BLaER1 treated with 17β-estradiol and CSF1 and Interleukin-3, amounts not matched to agents 10 nM and 100 nM (cell line): ENCODE results near the gene MC2R.
A peak's percentile ranks its signal among the peaks of the same experiment; 100 is the strongest.

Source experiments
- H3K27ac ChIP-seq, 11 experiments: shearing (Covaris generic); formaldehyde crosslinking; 2 replicates each; pipeline ENCODE4 v1.8.1; 2022
- H3K27me3 ChIP-seq, 11 experiments: shearing (Covaris generic); formaldehyde crosslinking; 2 replicates each; pipeline ENCODE4 v1.8.1; 2022
- H3K36me3 ChIP-seq, 11 experiments: shearing (Covaris generic); formaldehyde crosslinking; 2 replicates each; pipeline ENCODE4 v1.8.1; 2022
- H3K4me1 ChIP-seq, 10 experiments: shearing (Covaris generic); formaldehyde crosslinking; 2 replicates each; pipeline ENCODE4 v1.8.1; 2022
- H3K4me2 ChIP-seq, 11 experiments: shearing (Covaris generic); formaldehyde crosslinking; 2 replicates each; pipeline ENCODE4 v1.8.1; 2022
- H3K4me3 ChIP-seq, 10 experiments: shearing (Covaris generic); formaldehyde crosslinking; 2 replicates each; pipeline ENCODE4 v1.8.1; 2022
- H3K9ac ChIP-seq, 11 experiments: shearing (Covaris generic); formaldehyde crosslinking; 2 replicates each; pipeline ENCODE4 v1.8.1; 2022
- H3K9me3 ChIP-seq, 11 experiments: shearing (Covaris generic); formaldehyde crosslinking; replicated peaks in 1 of 11; 2 replicates each; pipeline ENCODE4 v1.8.1; 2022
- H4K20me1 ChIP-seq, 11 experiments: shearing (Covaris generic); formaldehyde crosslinking; 2 replicates each; pipeline ENCODE4 v1.8.1; 2022
- Cebpa-rat ChIP-seq, 11 experiments: shearing (Covaris generic); IDR thresholded peaks; 2 replicates each; pipeline ENCODE4 v1.8.1; 2022

Gene MC2R

GRCh38 chr18:13849791-13850190 is 65.5 kb downstream of the MC2R start:
- no peak overlapping the region for H3K27ac ChIP-seq
- no peak overlapping the region for H3K4me3 ChIP-seq
- TF ChIP-seq Cebpa-rat (IDR thresholded peaks at IDR 0.05), result no peak
- H3K4me2 ChIP-seq, result no peak overlapping the region
- H3K27me3 ChIP-seq, result no peaks in the 10 kb centered on the region
- no peaks in the 10 kb centered on the region for H3K36me3 ChIP-seq
- H3K9me3 ChIP-seq, result peaks cover 29 to 44% (median 36%) of the 10 kb centered on the region in 11 experiments
- H3K9ac ChIP-seq, result no peak overlapping the region
- H4K20me1 ChIP-seq, result no peaks in the 10 kb centered on the region
- peaks cover 0 to 17% (median 14%) of the 10 kb centered on the region in 10 experiments; a peak in 17 of 20 replicates for H3K4me1 ChIP-seq

- peak in 3 of 11 experiments; percentile 12 to 82 (median 53); a peak in 4 of 22 replicates for TF ChIP-seq Cebpa-rat (IDR thresholded peaks at IDR 0.05)
- no peaks in the 10 kb centered on the region for H3K36me3 ChIP-seq
Observed at GRCh38 chr18:13836559-13836958, 78.8 kb downstream of the MC2R start.

GRCh38 chr18:13835202-13835601 is 80.1 kb downstream of the MC2R start:
- peaks cover 0 to 9% (median 4%) of the 10 kb centered on the region in 11 experiments; a peak in 7 of 22 replicates for H3K9me3 ChIP-seq
- no peaks in the 10 kb centered on the region for H4K20me1 ChIP-seq
- no peak overlapping the region for H3K9ac ChIP-seq
- H3K4me2 ChIP-seq, result no peak overlapping the region
- TF ChIP-seq Cebpa-rat (IDR thresholded peaks at IDR 0.05), result no peak
- no peaks in the 10 kb centered on the region for H3K27me3 ChIP-seq
- no peaks in the 10 kb centered on the region for H3K36me3 ChIP-seq
- H3K4me3 ChIP-seq, result no peak overlapping the region
- no peaks in the 10 kb centered on the region for H3K4me1 ChIP-seq
- no peak overlapping the region for H3K27ac ChIP-seq

More at GRCh38 chr18:13836559-13836958, 78.8 kb downstream of the MC2R start:
- Histone ChIP-seq H3K9ac (no peak overlapping the region), H3K27me3 (no peaks in the 10 kb centered on the region), H3K27ac (no peak overlapping the region), H3K4me1 (no peaks in the 10 kb centered on the region), H3K9me3 (peaks cover 0 to 9% (median 4%) of the 10 kb centered on the region in 11 experiments; a peak in 7 of 22 replicates), H3K4me2 (no peak overlapping the region), H4K20me1 (no peaks in the 10 kb centered on the region), H3K4me3 (no peak overlapping the region)

GRCh38 chr18:13834496-13835015 is 80.8 kb downstream of the MC2R start:
- no peaks in the 10 kb centered on the region for H3K27me3 ChIP-seq
- no peaks in the 10 kb centered on the region for H3K36me3 ChIP-seq
- H3K9ac ChIP-seq, result no peak overlapping the region
- H3K4me2 ChIP-seq, result no peak overlapping the region
- peaks cover 0 to 9% (median 4%) of the 10 kb centered on the region in 11 experiments; a peak in 7 of 22 replicates for H3K9me3 ChIP-seq
- no peaks in the 10 kb centered on the region for H3K4me1 ChIP-seq
- TF ChIP-seq Cebpa-rat (IDR thresholded peaks at IDR 0.05), result no peak
- H3K4me3 ChIP-seq, result no peak overlapping the region
- H4K20me1 ChIP-seq, result no peaks in the 10 kb centered on the region
- no peak overlapping the region for H3K27ac ChIP-seq
